Neural progenitor cell (in vitro differentiated cells): ENCODE measurements around the gene SUMO3. TPM values are rescaled to one million over a fixed set of nuclear protein-coding genes. Genes with fewer than 3 reads are reported as not detected.
A peak's percentile ranks its signal among the peaks of the same experiment; 100 is the strongest.

Experiments
- DNase-seq: peaks from one replicate; pipeline ENCODE4 v3.0.0-alpha.2; 2016; ENCODE audit warnings: low spot score
- H2AFZ ChIP-seq: fragments of 200-600 bp; sonication (generic); replicated peaks from 2 replicates; pipeline ENCODE4 v1.6.1; 2016; ENCODE audit warnings: antibody characterized with exemption
- H3F3A ChIP-seq: fragments of 200-600 bp; sonication (generic); 2 replicates; pipeline ENCODE4 v1.6.1; 2016; ENCODE audit warnings: antibody characterized with exemption, low read depth
- H3K27ac ChIP-seq: fragments of 200-600 bp; sonication (generic); 2 replicates; pipeline ENCODE4 v1.5.1; 2016; ENCODE audit warnings: mild to moderate bottlenecking
- H3K27me3 ChIP-seq: fragments of 200-600 bp; sonication (generic); 2 replicates; pipeline ENCODE4 v1.6.1; 2016; ENCODE audit warnings: mild to moderate bottlenecking, moderate library complexity
- H3K36me3 ChIP-seq: fragments of 200-600 bp; sonication (generic); 2 replicates; pipeline ENCODE4 v1.5.1; 2016
- H3K4me1 ChIP-seq: fragments of 200-600 bp; sonication (generic); 2 replicates; pipeline ENCODE4 v1.6.1; 2016; ENCODE audit warnings: mixed run types
- H3K4me2 ChIP-seq: fragments of 200-600 bp; sonication (generic); 2 replicates; pipeline ENCODE4 v1.6.1; 2016
- H3K4me3 ChIP-seq: fragments of 200-600 bp; sonication (generic); 2 replicates; pipeline ENCODE4 v1.5.1; 2016
- H3K79me2 ChIP-seq: fragments of 200-600 bp; sonication (generic); 2 replicates; pipeline ENCODE4 v1.6.1; 2016; ENCODE audit warnings: low read depth
- H3K9ac ChIP-seq: fragments of 200-600 bp; sonication (generic); 2 replicates; pipeline ENCODE4 v1.6.1; 2016
- H3K9me3 ChIP-seq: fragments of 200-600 bp; sonication (generic); 2 replicates; pipeline ENCODE4 v1.5.1; 2016; ENCODE audit warnings: low read depth
- H4K20me1 ChIP-seq: fragments of 200-600 bp; sonication (generic); 2 replicates; pipeline ENCODE4 v1.6.1; 2016; ENCODE audit warnings: low read depth
- H3K27ac Mint-ChIP-seq: 3 replicates; pipeline ENCODE4 v1.8.0; 2021; ENCODE audit warnings: mixed read lengths
- H3K27me3 Mint-ChIP-seq: 2 replicates; pipeline ENCODE4 v1.8.0; 2022; ENCODE audit warnings: low read depth, mild to moderate bottlenecking, inconsistent platforms, moderate library complexity, mixed read lengths; ENCODE audit not compliant: insufficient read depth
- H3K36me3 Mint-ChIP-seq: 3 replicates; pipeline ENCODE4 v1.8.0; 2021; ENCODE audit warnings: mixed read lengths
- H3K4me1 Mint-ChIP-seq: 3 replicates; pipeline ENCODE4 v1.8.0; 2021; ENCODE audit warnings: mixed read lengths
- H3K4me3 Mint-ChIP-seq: 3 replicates; pipeline ENCODE4 v1.8.0; 2021; ENCODE audit warnings: mild to moderate bottlenecking, moderate library complexity, mixed read lengths
- H3K9me3 Mint-ChIP-seq: 3 replicates; pipeline ENCODE4 v1.8.0; 2020; ENCODE audit warnings: mixed read lengths
- CTCF ChIP-seq: fragments of 200-600 bp; sonication (generic); IDR thresholded peaks from 2 replicates; pipeline ENCODE4 v1.5.1; 2017; ENCODE audit warnings: antibody characterized with exemption, mild to moderate bottlenecking
- EZH2 ChIP-seq: fragments of 200-600 bp; sonication (generic); IDR thresholded peaks from 2 replicates; pipeline ENCODE4 v1.6.1; 2017; ENCODE audit warnings: antibody characterized with exemption, mild to moderate bottlenecking, moderate library complexity
- EZH2phosphoT487 ChIP-seq: fragments of 200-600 bp; sonication (generic); IDR thresholded peaks from 2 replicates; pipeline ENCODE4 v1.6.1; 2017; ENCODE audit warnings: antibody characterized with exemption
- total RNA-seq: library from RNA; depleted of rRNA; stranded (reverse); fragments of >200 nt; gene quantifications from 2 replicates; pipeline ENCODE4 v1.2.3, GENCODE V29; 2015; ENCODE audit warnings: low replicate concordance

The SUMO3 gene
- total RNA-seq, 1 donor from 2014 or later, result 135 TPM

- Histone ChIP-seq H3K4me2 (peak overlapping the region; percentile 78), H3K36me3 (no peaks in the 10 kb centered on the region), H3K4me1 (no peaks in the 10 kb centered on the region), H3K27ac (no peak overlapping the region), H3K27me3 (no peaks in the 10 kb centered on the region), H3K9ac (no peak overlapping the region), H3K79me2 (peaks cover 41% of the 10 kb centered on the region), H3K4me3 (peak overlapping the region; percentile 55), H4K20me1 (peaks cover 45% of the 10 kb centered on the region), H3K9me3 (peaks cover under 1% of the 10 kb centered on the region), H2AFZ (no peak overlapping the region), H3F3A (peaks cover 5% of the 10 kb centered on the region)
- peaks cover 21% of the 10 kb centered on the region for H3K9me3 Mint-ChIP-seq
- peak; percentile 94 for DNase-seq
- H3K27me3 Mint-ChIP-seq, result peaks cover 3% of the 10 kb centered on the region
- H3K4me3 Mint-ChIP-seq, result peak overlapping the region; percentile 81
- H3K4me1 Mint-ChIP-seq, result peaks cover 9% of the 10 kb centered on the region
- no peak for TF ChIP-seq EZH2phosphoT487
- TF ChIP-seq CTCF, result no peak
- TF ChIP-seq EZH2, result no peak
- H3K36me3 Mint-ChIP-seq, result peaks cover 4% of the 10 kb centered on the region
- no peak overlapping the region for H3K27ac Mint-ChIP-seq
Observed at GRCh38 chr21:44817506-44817880, 369 bp downstream of the SUMO3 start.

GRCh38 chr21:44816761-44817505, 929 bp downstream of the SUMO3 start:
- no peak for DNase-seq
- no peak overlapping the region for H3K27ac Mint-ChIP-seq
- peaks cover 3% of the 10 kb centered on the region for H3K27me3 Mint-ChIP-seq
- H2AFZ ChIP-seq, result no peak overlapping the region
- no peaks in the 10 kb centered on the region for H3K27me3 ChIP-seq
- no peaks in the 10 kb centered on the region for H3K4me1 ChIP-seq
- no peak overlapping the region for H3K27ac ChIP-seq
- H3K36me3 Mint-ChIP-seq, result peaks cover 4% of the 10 kb centered on the region
- H3K4me1 Mint-ChIP-seq, result peaks cover 9% of the 10 kb centered on the region
- H3F3A ChIP-seq, result peaks cover 5% of the 10 kb centered on the region
- H3K9me3 Mint-ChIP-seq, result peaks cover 15% of the 10 kb centered on the region
- no peaks in the 10 kb centered on the region for H3K36me3 ChIP-seq
- peak overlapping the region; percentile 78 for H3K4me2 ChIP-seq
- H3K4me3 Mint-ChIP-seq, result peak overlapping the region; percentile 87
- H4K20me1 ChIP-seq, result peaks cover 45% of the 10 kb centered on the region
- H3K9me3 ChIP-seq, result no peaks in the 10 kb centered on the region
- TF ChIP-seq EZH2phosphoT487, result no peak
- TF ChIP-seq EZH2, result no peak
- TF ChIP-seq CTCF, result no peak
- H3K9ac ChIP-seq, result no peak overlapping the region
- peak overlapping the region; percentile 55 for H3K4me3 ChIP-seq
- H3K79me2 ChIP-seq, result peaks cover 46% of the 10 kb centered on the region

- Mint-ChIP-seq H3K27me3 (peaks cover 3% of the 10 kb centered on the region), H3K36me3 (peaks cover 4% of the 10 kb centered on the region), H3K27ac (peak overlapping the region; percentile 25), H3K9me3 (peaks cover 11% of the 10 kb centered on the region), H3K4me1 (peaks cover 9% of the 10 kb centered on the region), H3K4me3 (peak overlapping the region; percentile 87)
- Histone ChIP-seq H3K4me3 (no peak overlapping the region), H3K27ac (no peak overlapping the region), H4K20me1 (peaks cover 48% of the 10 kb centered on the region), H2AFZ (no peak overlapping the region), H3K4me1 (no peaks in the 10 kb centered on the region), H3K36me3 (no peaks in the 10 kb centered on the region), H3K27me3 (no peaks in the 10 kb centered on the region), H3K9ac (no peak overlapping the region), H3K4me2 (peak overlapping the region; percentile 27), H3K79me2 (peaks cover 55% of the 10 kb centered on the region), H3F3A (peaks cover 5% of the 10 kb centered on the region), H3K9me3 (no peaks in the 10 kb centered on the region)
- TF ChIP-seq CTCF, result no peak
- TF ChIP-seq EZH2, result no peak
- TF ChIP-seq EZH2phosphoT487, result no peak
- no peak for DNase-seq
Observed at GRCh38 chr21:44815852-44816628, 1.8 kb downstream of the SUMO3 start.
